Midbrain (tissue), 1 donor: ENCODE data around the gene TRIB2.
A peak's percentile ranks its signal among the peaks of the same experiment; 100 is the strongest.

ENCODE experiments used
- DNase-seq: peaks from one replicate; lab custom pipeline; 2025; lab: John Stamatoyannopoulos, UW

The TRIB2 gene

GRCh38 chr2:12720754-12721378 lies 4.1 kb downstream of the TRIB2 start:
- DNase-seq: no peak

- no peak for DNase-seq
Observed at GRCh38 chr2:12721566-12722446, 5.1 kb downstream of the TRIB2 start.

- no peak for DNase-seq
Observed at GRCh38 chr2:12722447-12723316, 5.9 kb downstream of the TRIB2 start.

DNA sequence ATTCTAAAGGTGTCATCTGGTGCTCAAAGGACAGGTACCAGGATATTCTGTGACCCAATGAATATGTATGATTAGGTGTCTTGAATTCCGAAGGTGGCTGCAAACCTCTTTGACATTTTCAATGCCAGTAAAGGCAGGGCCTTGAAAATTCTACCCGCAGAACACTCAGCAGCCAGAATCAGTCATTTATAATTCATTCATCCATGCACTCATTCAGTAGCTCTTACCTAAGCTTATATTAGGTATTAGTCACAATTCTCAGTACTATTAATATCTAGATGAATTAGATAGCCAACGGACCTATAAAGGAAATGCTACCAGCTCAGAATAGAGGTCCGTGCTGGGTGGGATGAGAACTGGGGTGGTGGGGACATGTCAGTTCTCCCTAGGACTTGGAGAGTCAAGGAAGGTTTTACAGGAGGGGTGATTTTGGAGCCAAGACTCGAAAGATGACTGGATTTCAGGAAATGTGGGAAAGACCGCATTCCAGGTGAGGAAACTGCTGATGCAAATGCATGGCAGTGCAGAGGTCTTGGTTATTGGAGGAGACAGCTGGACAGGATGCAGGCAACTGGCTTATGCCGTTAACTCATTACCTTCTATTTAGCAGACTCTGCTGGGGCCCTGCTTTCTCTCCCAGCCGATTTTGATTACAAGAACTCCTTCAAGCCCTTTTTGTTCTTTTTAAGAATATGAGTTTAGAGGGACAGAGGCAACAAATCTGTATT lies 7.2 kb downstream of the TRIB2 start:
- DNase-seq: no peak

- no peak for DNase-seq
Observed at GRCh38 chr2:12725233-12726187, 8.8 kb downstream of the TRIB2 start.

GRCh38 chr2:12726271-12726670 lies 9.5 kb downstream of the TRIB2 start:
- DNase-seq: no peak

- DNase-seq: no peak
Observed at GRCh38 chr2:12727065-12727464, 10.3 kb downstream of the TRIB2 start.

DNA sequence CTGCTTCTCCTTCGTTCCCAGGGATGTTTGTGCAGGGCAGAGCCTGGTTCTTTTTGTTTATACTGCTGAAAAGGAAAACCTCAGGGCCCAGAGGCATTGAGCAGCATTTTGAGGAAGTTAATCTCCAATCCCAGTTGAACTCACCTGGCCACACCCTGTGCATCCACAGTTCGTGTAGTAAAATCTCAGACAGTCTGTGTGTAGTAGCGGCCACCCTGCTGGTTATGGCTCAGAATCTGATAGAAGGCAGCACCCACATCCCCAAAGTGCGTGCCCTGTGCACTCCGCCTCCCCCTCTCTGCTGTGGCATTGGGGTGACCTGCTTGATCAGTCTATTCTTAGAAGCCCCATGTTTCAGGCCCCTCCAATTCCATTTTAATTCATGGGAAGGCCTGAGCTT lies 10.9 kb downstream of the TRIB2 start:
- DNase-seq: no peak

GRCh38 chr2:12728221-12728777 lies 11.6 kb downstream of the TRIB2 start:
- DNase-seq: no peak

GRCh38 chr2:12730265-12730664 lies 13.5 kb downstream of the TRIB2 start:
- no peak for DNase-seq

GRCh38 chr2:12731701-12732280 lies 15.1 kb downstream of the TRIB2 start:
- DNase-seq: no peak

- DNase-seq: no peak
Observed at GRCh38 chr2:12732651-12733050, 15.9 kb downstream of the TRIB2 start.

GRCh38 chr2:12733846-12734245 lies 17.1 kb downstream of the TRIB2 start:
- peak; percentile 48 for DNase-seq

- no peak for DNase-seq
Observed at GRCh38 chr2:12734914-12735654, 18.3 kb downstream of the TRIB2 start.

DNA sequence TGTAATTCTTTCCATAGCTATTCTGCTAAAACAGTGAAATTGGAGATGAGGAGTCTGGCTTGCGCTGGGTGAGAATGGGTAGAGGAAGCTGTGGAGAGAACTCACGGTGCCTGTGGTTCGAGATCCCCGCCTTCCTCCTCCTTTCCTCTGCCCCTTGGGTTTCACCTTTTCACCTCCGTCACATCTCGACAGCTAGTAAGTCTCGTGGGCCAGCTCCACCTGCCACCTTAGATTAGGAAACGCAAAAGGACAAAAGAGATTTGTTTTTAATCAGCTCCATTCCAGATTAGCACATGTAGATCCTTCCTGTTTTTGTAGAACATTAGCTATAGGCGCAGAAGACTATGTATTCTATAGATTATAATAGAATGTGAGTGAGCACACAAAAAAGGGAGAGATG lies 20.6 kb downstream of the TRIB2 start:
- DNase-seq: no peak

GRCh38 chr2:12737738-12738485 lies 21.2 kb downstream of the TRIB2 start:
- no peak for DNase-seq

- no peak for DNase-seq
Observed at GRCh38 chr2:12739721-12740254, 23.1 kb downstream of the TRIB2 start.

GRCh38 chr2:12741380-12741779 lies 24.6 kb downstream of the TRIB2 start:
- DNase-seq: no peak
